ENCODE results near the gene RNF44. TPM values are rescaled to one million over a fixed set of nuclear protein-coding genes. Genes with fewer than 3 reads are reported as not detected.

Gene RNF44
- total RNA-seq, 1 experiment from 2014 or later: 113 TPM

GRCh38 chr5:176528761-176529115 is 8.5 kb downstream of the RNF44 start:
- Histone ChIP-seq H3K27ac (ENCODE audit: low read length) (no peak overlapping the region), H3K9me3 (ENCODE audit: control insufficient read depth, insufficient read depth, low read depth, low read length) (no peaks in the 10 kb centered on the region), H3K36me3 (ENCODE audit: control insufficient read depth, insufficient read depth, low read length) (peaks cover 4% of the 10 kb centered on the region; the same call in 1 of the 2 replicates), H3K4me3 (ENCODE audit: low read depth in 2 of 2, low read length in 2 of 2) (no peak overlapping the region), H3K4me1 (ENCODE audit: control insufficient read depth, insufficient read depth, low read length) (peaks cover 25% of the 10 kb centered on the region), H3K27me3 (ENCODE audit: control insufficient read depth, insufficient read depth, low read length) (no peaks in the 10 kb centered on the region)
- TF ChIP-seq POLR2AphosphoS5 (IDR thresholded peaks at IDR 0.05; ENCODE audit: low read depth, low read length): no peak
- TF ChIP-seq TCF7L2 (IDR thresholded peaks at IDR 0.05; ENCODE audit: low read depth, low read length): no peak
- no peak for TF ChIP-seq SIN3A (IDR thresholded peaks at IDR 0.05; ENCODE audit: borderline replicate concordance, insufficient read depth, low read depth, low read length)
- no peak for TF ChIP-seq CTCF (IDR thresholded peaks at IDR 0.05)
- TF ChIP-seq REST (IDR thresholded peaks at IDR 0.05; ENCODE audit: insufficient read depth in 1 of 2, low read depth in 2 of 2, low read length in 1 of 2): no peak
- in situ Hi-C loops (cut with HindIII; ENCODE audit: low pct_unique_long_range_greater_than_20kb, low sequenced_read_pairs) (no loop called here), intact Hi-C loops (cut with micrococcal nuclease; ENCODE audit: unreplicated experiment) (no loop called here)
- no peak for ATAC-seq
- POLR2A ChIA-PET: no interaction called here
- no TSS peak for BruUV-seq (replicated peaks)
- CTCF ChIA-PET: interaction anchor here (0.7 kb wide), 1 partner anchor 38 kb away, joined by 5 read pairs; no protein-coding TSS in a partner anchor
- no peak for DNase-seq (ENCODE audit: low read depth, low spot score)

- Histone ChIP-seq H3K36me3 (ENCODE audit: control insufficient read depth, insufficient read depth, low read length) (peaks cover 4% of the 10 kb centered on the region; the same call in 1 of the 2 replicates), H3K4me1 (ENCODE audit: control insufficient read depth, insufficient read depth, low read length) (peaks cover 21% of the 10 kb centered on the region), H3K4me3 (ENCODE audit: low read depth in 2 of 2, low read length in 2 of 2) (no peak overlapping the region), H3K9me3 (ENCODE audit: control insufficient read depth, insufficient read depth, low read depth, low read length) (no peaks in the 10 kb centered on the region), H3K27ac (ENCODE audit: low read length) (no peak overlapping the region), H3K27me3 (ENCODE audit: control insufficient read depth, insufficient read depth, low read length) (no peaks in the 10 kb centered on the region)
- POLR2A ChIA-PET: no interaction called here
- DNase-seq (ENCODE audit: low read depth, low spot score): no peak
- intact Hi-C loops (cut with micrococcal nuclease; ENCODE audit: unreplicated experiment) (no loop called here), in situ Hi-C loops (cut with HindIII; ENCODE audit: low pct_unique_long_range_greater_than_20kb, low sequenced_read_pairs) (no loop called here)
- CTCF ChIA-PET: interaction anchor here (0.7 kb wide), 1 partner anchor 38 kb away, joined by 5 read pairs; no protein-coding TSS in a partner anchor
- no peak for ATAC-seq
- TF ChIP-seq REST (IDR thresholded peaks at IDR 0.05; ENCODE audit: insufficient read depth in 1 of 2, low read depth in 2 of 2, low read length in 1 of 2): no peak
- TF ChIP-seq SIN3A (IDR thresholded peaks at IDR 0.05; ENCODE audit: borderline replicate concordance, insufficient read depth, low read depth, low read length): no peak
- no peak for TF ChIP-seq POLR2AphosphoS5 (IDR thresholded peaks at IDR 0.05; ENCODE audit: low read depth, low read length)
- no peak for TF ChIP-seq CTCF (IDR thresholded peaks at IDR 0.05)
- TF ChIP-seq TCF7L2 (IDR thresholded peaks at IDR 0.05; ENCODE audit: low read depth, low read length): no peak
- BruUV-seq (replicated peaks): no TSS peak
Measured at GRCh38 chr5:176528301-176528700, 8.9 kb downstream of the RNF44 start.
